K562 (cell line): ENCODE results near the gene CCDC27.

Experiments
- SRF ChIP-seq, 2 experiments: fragments of 250-450, 450-650 bp in 1 of 2; sonication (Bioruptor Pico) in 1 of 2; sonication (generic) in 1 of 2; formaldehyde crosslinking; IDR thresholded peaks; 2 replicates each; pipeline versions ENCODE4 v1.5.0 to v1.5.1; 2020 to 2022; ENCODE audit warnings: mild to moderate bottlenecking in 1 of 2, missing genetic modification reagents in 1 of 2
- TF ChIP-seq, protein P1 (sequence below), 3 experiments: IDR thresholded peaks in 2 of 3; conservative IDR thresholded peaks in 1 of 3; 2 replicates each; pipeline ENCODE4 v1.5.1; 2011 to 2012; ENCODE audit warnings: low read length in 3 of 3, mild to moderate bottlenecking in 3 of 3, control low read depth in 2 of 3, improper control_type of control experiment in 1 of 3, inconsistent platforms in 1 of 3, low read depth in 1 of 3, mixed read lengths in 1 of 3, moderate library complexity in 1 of 3; ENCODE audit not compliant: insufficient read depth in 2 of 3

DNA sequence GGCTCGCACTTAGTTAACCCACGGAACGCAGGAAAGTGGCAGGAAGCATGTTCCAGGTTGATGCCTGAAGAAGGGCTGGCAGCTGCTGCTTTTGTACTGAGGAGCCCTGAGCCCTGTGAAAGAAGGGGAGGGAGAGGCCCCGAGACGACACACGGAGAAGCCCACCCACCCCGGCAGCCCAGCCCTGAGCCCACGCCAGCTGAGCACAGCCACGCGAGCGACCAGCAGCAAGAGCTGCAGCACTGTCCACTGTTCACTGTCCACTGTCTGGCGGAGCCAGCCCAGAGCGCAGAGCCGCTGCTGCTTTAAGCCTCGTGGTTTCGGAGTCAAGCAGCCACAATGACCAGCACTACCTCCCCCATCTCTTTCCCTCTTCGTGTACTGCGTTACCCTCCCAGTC is 38.7 kb downstream of the CCDC27 start:
- TF ChIP-seq, protein P1, sequence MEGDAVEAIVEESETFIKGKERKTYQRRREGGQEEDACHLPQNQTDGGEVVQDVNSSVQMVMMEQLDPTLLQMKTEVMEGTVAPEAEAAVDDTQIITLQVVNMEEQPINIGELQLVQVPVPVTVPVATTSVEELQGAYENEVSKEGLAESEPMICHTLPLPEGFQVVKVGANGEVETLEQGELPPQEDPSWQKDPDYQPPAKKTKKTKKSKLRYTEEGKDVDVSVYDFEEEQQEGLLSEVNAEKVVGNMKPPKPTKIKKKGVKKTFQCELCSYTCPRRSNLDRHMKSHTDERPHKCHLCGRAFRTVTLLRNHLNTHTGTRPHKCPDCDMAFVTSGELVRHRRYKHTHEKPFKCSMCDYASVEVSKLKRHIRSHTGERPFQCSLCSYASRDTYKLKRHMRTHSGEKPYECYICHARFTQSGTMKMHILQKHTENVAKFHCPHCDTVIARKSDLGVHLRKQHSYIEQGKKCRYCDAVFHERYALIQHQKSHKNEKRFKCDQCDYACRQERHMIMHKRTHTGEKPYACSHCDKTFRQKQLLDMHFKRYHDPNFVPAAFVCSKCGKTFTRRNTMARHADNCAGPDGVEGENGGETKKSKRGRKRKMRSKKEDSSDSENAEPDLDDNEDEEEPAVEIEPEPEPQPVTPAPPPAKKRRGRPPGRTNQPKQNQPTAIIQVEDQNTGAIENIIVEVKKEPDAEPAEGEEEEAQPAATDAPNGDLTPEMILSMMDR (IDR thresholded peaks at IDR 0.05 in 2 of 3, conservative IDR thresholded peaks at IDR 0.05 in 1 of 3; ENCODE audit: insufficient read depth in 2 of 3, low read depth in 1 of 3, low read length in 3 of 3): no peak
- no peak for TF ChIP-seq SRF (CRISPR knock-in tag; IDR thresholded peaks at IDR 0.05)
